Nephron progenitor cell (in vitro differentiated cells): ENCODE measurements around the gene WDR53.

Experiments used
- DNase-seq: peaks from one replicate; pipeline ENCODE4 v3.0.0; 2021
- H3K27ac Mint-ChIP-seq: 2 replicates; pipeline ENCODE4 v1.8.0; 2021; ENCODE audit warnings: mild to moderate bottlenecking, moderate library complexity, mixed read lengths
- H3K27me3 Mint-ChIP-seq: 2 replicates; pipeline ENCODE4 v1.8.0; 2021; ENCODE audit warnings: mild to moderate bottlenecking, low read depth, mixed read lengths; ENCODE audit not compliant: poor library complexity
- H3K36me3 Mint-ChIP-seq: 2 replicates; pipeline ENCODE4 v1.8.0; 2021; ENCODE audit warnings: low read depth, mixed read lengths
- H3K4me1 Mint-ChIP-seq: 2 replicates; pipeline ENCODE4 v1.8.0; 2021; ENCODE audit warnings: mixed read lengths
- H3K4me3 Mint-ChIP-seq: 2 replicates; pipeline ENCODE4 v1.8.0; 2021; ENCODE audit warnings: mild to moderate bottlenecking, moderate library complexity, mixed read lengths
- H3K9me3 Mint-ChIP-seq: 2 replicates; pipeline ENCODE4 v1.8.0; 2021; ENCODE audit warnings: mild to moderate bottlenecking, moderate library complexity, mixed read lengths
- CTCF ChIP-seq: fragments of 200-600 bp; sonication (generic); IDR thresholded peaks from 2 replicates; pipeline ENCODE4 v1.5.0; 2021; ENCODE audit warnings: antibody characterized with exemption

The WDR53 gene

GRCh38 chr3:196541684-196542445 lies 26.5 kb downstream of the WDR53 start:
- no peak overlapping the region for H3K4me3 Mint-ChIP-seq
- peaks cover 15% of the 10 kb centered on the region for H3K9me3 Mint-ChIP-seq
- TF ChIP-seq CTCF = no peak
- H3K27ac Mint-ChIP-seq = no peak overlapping the region
- no peaks in the 10 kb centered on the region for H3K4me1 Mint-ChIP-seq
- DNase-seq = no peak
- H3K27me3 Mint-ChIP-seq = peaks cover 16% of the 10 kb centered on the region
- H3K36me3 Mint-ChIP-seq = no peaks in the 10 kb centered on the region

GRCh38 chr3:196537319-196537984 lies 30.9 kb downstream of the WDR53 start:
- H3K4me3 Mint-ChIP-seq = no peak overlapping the region
- H3K36me3 Mint-ChIP-seq = no peaks in the 10 kb centered on the region
- no peaks in the 10 kb centered on the region for H3K4me1 Mint-ChIP-seq
- TF ChIP-seq CTCF = peak; percentile 69
- peak; percentile 67 for DNase-seq
- peaks cover 9% of the 10 kb centered on the region for H3K9me3 Mint-ChIP-seq
- H3K27me3 Mint-ChIP-seq = peaks cover 31% of the 10 kb centered on the region
- no peak overlapping the region for H3K27ac Mint-ChIP-seq

DNA sequence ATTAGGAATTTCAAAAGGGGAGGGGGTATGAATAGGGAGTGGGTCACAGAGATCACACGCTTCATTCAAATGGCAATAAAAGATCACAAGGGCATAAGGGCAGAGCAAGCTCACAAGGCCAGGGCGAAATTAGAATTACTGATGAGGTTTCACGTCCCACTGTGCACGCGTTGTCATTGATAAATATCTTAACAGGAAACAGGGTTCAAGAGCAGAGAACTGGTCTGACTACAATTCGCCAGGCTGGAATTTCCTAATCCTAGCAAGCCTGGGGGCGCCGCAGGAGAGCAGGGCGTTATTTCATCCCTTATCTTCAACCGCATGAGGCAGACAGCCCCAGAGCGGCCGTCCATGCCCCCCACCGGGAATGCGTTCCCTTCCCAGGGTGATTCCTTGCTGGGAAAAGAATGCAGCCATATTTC lies 35.1 kb downstream of the WDR53 start:
- no peak overlapping the region for H3K4me3 Mint-ChIP-seq
- H3K4me1 Mint-ChIP-seq = no peaks in the 10 kb centered on the region
- H3K27me3 Mint-ChIP-seq = peaks cover 39% of the 10 kb centered on the region

GRCh38 chr3:196531418-196531817 lies 36.9 kb downstream of the WDR53 start:
- TF ChIP-seq CTCF = no peak
- peaks cover 43% of the 10 kb centered on the region for H3K9me3 Mint-ChIP-seq
- H3K27ac Mint-ChIP-seq = peak overlapping the region; percentile 56
- peaks cover 8% of the 10 kb centered on the region for H3K36me3 Mint-ChIP-seq
- H3K4me1 Mint-ChIP-seq = no peaks in the 10 kb centered on the region
- peaks cover 46% of the 10 kb centered on the region for H3K27me3 Mint-ChIP-seq
- no peak overlapping the region for H3K4me3 Mint-ChIP-seq
- DNase-seq = no peak

More for the DNA sequence above, 35.1 kb downstream of the WDR53 start:
- Mint-ChIP-seq H3K9me3 (peaks cover 34% of the 10 kb centered on the region), H3K36me3 (peaks cover 8% of the 10 kb centered on the region), H3K27ac (no peak overlapping the region)
- TF ChIP-seq CTCF = no peak
- DNase-seq = peak; percentile 10

DNA sequence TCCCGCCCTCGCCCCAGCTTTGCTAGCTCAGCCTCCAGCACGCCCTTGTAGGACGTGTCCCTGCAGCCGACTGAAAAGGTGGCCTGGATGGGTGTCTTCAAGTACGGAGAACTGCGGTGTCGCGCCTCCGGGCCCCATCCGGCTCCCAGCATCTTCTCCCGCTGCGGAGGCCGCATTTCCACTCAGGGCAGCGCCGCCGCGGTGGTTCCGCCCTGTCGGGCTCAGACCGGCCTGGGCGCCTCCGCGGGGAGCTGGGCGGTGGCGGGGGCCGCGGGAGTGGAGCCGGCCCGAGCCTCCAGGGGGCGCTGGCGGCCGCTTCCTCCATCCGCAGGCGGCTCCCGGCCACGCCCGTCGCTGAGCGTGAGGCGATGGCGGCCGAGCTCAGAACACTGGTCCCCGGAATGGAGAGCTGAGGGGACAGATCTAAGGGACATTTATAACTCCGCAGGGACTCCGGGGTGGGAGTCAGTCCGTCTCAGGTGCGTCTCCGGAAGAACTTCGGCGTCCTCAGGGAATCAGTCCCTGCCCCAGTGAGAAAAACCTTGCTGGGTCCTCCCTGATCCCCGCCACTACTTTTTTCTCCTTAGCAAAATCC lies 39.6 kb downstream of the WDR53 start:
- Mint-ChIP-seq H3K36me3 (peaks cover 8% of the 10 kb centered on the region), H3K27me3 (peaks cover 37% of the 10 kb centered on the region), H3K4me3 (peak overlapping the region; percentile 47), H3K4me1 (no peaks in the 10 kb centered on the region), H3K27ac (no peak overlapping the region), H3K9me3 (peaks cover 49% of the 10 kb centered on the region)
- DNase-seq = peak; percentile 87
- peak; percentile 60 for TF ChIP-seq CTCF
